HepG2 (cell line): ENCODE results near the gene GRHL1. TPM values are rescaled to one million over a fixed set of nuclear protein-coding genes. Genes with fewer than 3 reads are reported as not detected.
A peak's percentile ranks its signal among the peaks of the same experiment; 100 is the strongest.

Experiments used
- HDAC6 ChIP-seq: fragments of 200-600 bp; sonication (generic); IDR thresholded peaks from 2 replicates; pipeline ENCODE4 v1.7.0; 2017; ENCODE audit warnings: mild to moderate bottlenecking, antibody characterized with exemption, low read length, low read depth
- IRF2 ChIP-seq: IDR thresholded peaks from 2 replicates; pipeline ENCODE4 v1.6.1; 2018; ENCODE audit warnings: missing genetic modification reagents, missing compliant biosample characterization
- MXD3 ChIP-seq: IDR thresholded peaks from 2 replicates; pipeline ENCODE4 v1.6.1; 2016; ENCODE audit warnings: mild to moderate bottlenecking, missing biosample characterization, missing genetic modification reagents
- RARA ChIP-seq: IDR thresholded peaks from 2 replicates; pipeline ENCODE4 v1.6.1; 2016; ENCODE audit warnings: missing genetic modification reagents, missing compliant biosample characterization
- RXRB ChIP-seq: IDR thresholded peaks from 2 replicates; pipeline ENCODE4 v1.6.1; 2016; ENCODE audit warnings: borderline replicate concordance, missing genetic modification reagents, missing compliant biosample characterization
- SOX13 ChIP-seq, 3 experiments: fragments of 450-650 bp in 1 of 3; sonication (generic) in 1 of 3; formaldehyde crosslinking in 1 of 3; IDR thresholded peaks in 2 of 3; conservative IDR thresholded peaks in 1 of 3; 2 replicates each; pipeline versions ENCODE4 v1.5.0 to v1.6.1; 2016 to 2020; ENCODE audit warnings: antibody characterized with exemption in 1 of 3, mild to moderate bottlenecking in 1 of 3, missing compliant biosample characterization in 1 of 3, missing genetic modification reagents in 1 of 3, moderate library complexity in 1 of 3
- TBX2 ChIP-seq: sonication (generic); formaldehyde crosslinking; IDR thresholded peaks from 2 replicates; pipeline ENCODE4 v1.5.0; 2020; ENCODE audit warnings: missing genetic modification reagents, mild to moderate bottlenecking, borderline replicate concordance
- TEF ChIP-seq: sonication (generic); formaldehyde crosslinking; IDR thresholded peaks from 2 replicates; pipeline ENCODE4 v1.5.0; 2020; ENCODE audit warnings: missing genetic modification reagents
- TFDP1 ChIP-seq: IDR thresholded peaks from 2 replicates; pipeline ENCODE4 v1.6.1; 2016; ENCODE audit warnings: missing compliant biosample characterization, missing genetic modification reagents, borderline replicate concordance
- ZFP36L1 ChIP-seq: sonication (generic); formaldehyde crosslinking; IDR thresholded peaks from 2 replicates; pipeline ENCODE4 v1.8.0; 2022; ENCODE audit warnings: mild to moderate bottlenecking, missing genetic modification reagents, moderate library complexity
- ZFYVE20 ChIP-seq: sonication (generic); formaldehyde crosslinking; IDR thresholded peaks from 2 replicates; pipeline ENCODE4 v1.8.0; 2023; ENCODE audit warnings: low read depth, mild to moderate bottlenecking, moderate library complexity, missing genetic modification reagents, borderline replicate concordance
- ZHX1 ChIP-seq: sonication (generic); formaldehyde crosslinking; IDR thresholded peaks from 2 replicates; pipeline ENCODE4 v1.8.1; 2022; ENCODE audit warnings: low read depth, mild to moderate bottlenecking, missing genetic modification reagents
- ZNF292 ChIP-seq: sonication (generic); formaldehyde crosslinking; IDR thresholded peaks from 2 replicates; pipeline ENCODE4 v1.8.1; 2022; ENCODE audit warnings: mild to moderate bottlenecking, low read depth, missing genetic modification reagents, borderline replicate concordance
- ZNF484 ChIP-seq: sonication (generic); formaldehyde crosslinking; IDR thresholded peaks from 2 replicates; pipeline ENCODE4 v1.5.1; 2020; ENCODE audit warnings: mild to moderate bottlenecking, low read depth, missing genetic modification reagents, borderline replicate concordance
- ZNF777 ChIP-seq: sonication (generic); formaldehyde crosslinking; IDR thresholded peaks from 2 replicates; pipeline ENCODE4 v1.4.0; 2020; ENCODE audit warnings: missing genetic modification reagents
- polyA plus RNA-seq, 8 experiments: library from polyadenylated mRNA; depleted of rRNA in 3 of 8; stranded (reverse) in 7 of 8; unstranded in 1 of 8; fragments of >200 nt; fragmentation: Illumina TruSeq in 4 of 8; extraction: Trizol in 4 of 8; gene quantifications; 2 replicates each; pipeline versions ENCODE4 v1.2.1 to v1.2.3, GENCODE V29; 2011 to 2016; ENCODE audit warnings: low read depth in 4 of 8, missing spikeins in 1 of 8, mixed read lengths in 1 of 8; ENCODE audit not compliant: insufficient read depth in 1 of 8
- total RNA-seq, 5 experiments: library from RNA; depleted of rRNA; stranded (reverse); fragments of >200 nt; fragmentation: Illumina TruSeq; extraction: Trizol; gene quantifications; 2 replicates each; pipeline ENCODE4 v1.2.3, GENCODE V29; 2016; ENCODE audit warnings: low read depth in 1 of 5
- TF ChIP-seq, protein P1 (sequence below): sonication (generic); formaldehyde crosslinking; IDR thresholded peaks from 2 replicates; pipeline ENCODE4 v1.8.0; 2022; ENCODE audit warnings: missing genetic modification reagents, mild to moderate bottlenecking, borderline replicate concordance
- TF ChIP-seq, protein P2 (sequence below): sonication (generic); formaldehyde crosslinking; IDR thresholded peaks from 2 replicates; pipeline ENCODE4 v1.4.0; 2020; ENCODE audit warnings: missing genetic modification reagents

The GRHL1 gene
- total and polyA plus RNA-seq, 2 of the 13 experiments (the other 11 are each of a cell fraction or from before 2014, with no cell fraction given) = 9.3 to 12.0 TPM

DNA sequence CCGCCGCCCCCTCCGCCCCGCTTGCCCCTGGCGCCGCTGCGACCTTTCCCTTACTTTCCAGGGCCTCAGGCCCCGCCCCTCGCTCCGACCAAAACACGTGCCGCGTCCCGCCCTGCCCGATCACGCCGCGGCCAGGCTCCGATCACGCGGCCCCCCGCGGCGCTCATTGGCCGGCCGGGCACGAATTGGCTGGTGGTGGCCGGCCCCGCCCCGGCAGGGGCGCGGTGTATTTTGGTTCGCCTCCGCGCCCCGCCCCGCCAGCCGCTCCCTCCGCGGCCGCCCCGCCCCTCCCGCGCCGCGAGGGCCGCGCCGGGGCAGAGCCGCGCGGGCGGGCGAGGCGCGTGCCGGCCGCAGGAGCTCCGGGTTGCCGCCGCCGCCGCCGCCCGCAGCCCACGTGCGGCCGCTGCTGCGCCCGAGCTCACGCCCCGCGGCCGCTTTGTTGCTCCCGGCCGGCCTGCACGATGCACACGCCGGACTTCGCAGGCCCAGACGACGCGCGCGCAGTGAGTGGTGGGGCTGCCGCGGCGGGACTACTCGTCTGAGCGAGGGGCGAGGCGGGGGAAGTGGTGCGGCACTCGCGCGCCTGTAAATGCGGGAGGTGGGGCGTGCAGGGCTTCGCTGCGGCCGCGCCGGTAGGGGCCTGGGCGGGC lies 91.9 kb downstream of the GRHL1 start, which contains the start of gene KLF11 (continued):
- peak; percentile 71 for TF ChIP-seq TBX2 (CRISPR knock-in tag)
- no peak; the same call in 1 of the 2 replicates for TF ChIP-seq ZNF484
- peak; percentile 93 for TF ChIP-seq ZFYVE20
- no peak for TF ChIP-seq SOX13 (IDR thresholded peaks at IDR 0.05)
- TF ChIP-seq SOX13 (CRISPR knock-in tag; conservative IDR thresholded peaks at IDR 0.05 in 1 of 2, IDR thresholded peaks at IDR 0.05 in 1 of 2) = peak in 1 of 2 experiments; percentile 60; a peak in 1 of 4 replicates
- TF ChIP-seq ZHX1 = no peak
- no peak for TF ChIP-seq HDAC6
- no peak for TF ChIP-seq ZNF292 (CRISPR knock-in tag)
- TF ChIP-seq RARA (CRISPR knock-in tag) = no peak; the same call in 1 of the 2 replicates
- peak; percentile 99 for TF ChIP-seq MXD3 (CRISPR knock-in tag)
- peak; percentile 92 for TF ChIP-seq ZFP36L1
- TF ChIP-seq, protein P1, sequence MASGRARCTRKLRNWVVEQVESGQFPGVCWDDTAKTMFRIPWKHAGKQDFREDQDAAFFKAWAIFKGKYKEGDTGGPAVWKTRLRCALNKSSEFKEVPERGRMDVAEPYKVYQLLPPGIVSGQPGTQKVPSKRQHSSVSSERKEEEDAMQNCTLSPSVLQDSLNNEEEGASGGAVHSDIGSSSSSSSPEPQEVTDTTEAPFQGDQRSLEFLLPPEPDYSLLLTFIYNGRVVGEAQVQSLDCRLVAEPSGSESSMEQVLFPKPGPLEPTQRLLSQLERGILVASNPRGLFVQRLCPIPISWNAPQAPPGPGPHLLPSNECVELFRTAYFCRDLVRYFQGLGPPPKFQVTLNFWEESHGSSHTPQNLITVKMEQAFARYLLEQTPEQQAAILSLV (CRISPR knock-in tag) = peak; percentile 87
- TF ChIP-seq, protein P2, sequence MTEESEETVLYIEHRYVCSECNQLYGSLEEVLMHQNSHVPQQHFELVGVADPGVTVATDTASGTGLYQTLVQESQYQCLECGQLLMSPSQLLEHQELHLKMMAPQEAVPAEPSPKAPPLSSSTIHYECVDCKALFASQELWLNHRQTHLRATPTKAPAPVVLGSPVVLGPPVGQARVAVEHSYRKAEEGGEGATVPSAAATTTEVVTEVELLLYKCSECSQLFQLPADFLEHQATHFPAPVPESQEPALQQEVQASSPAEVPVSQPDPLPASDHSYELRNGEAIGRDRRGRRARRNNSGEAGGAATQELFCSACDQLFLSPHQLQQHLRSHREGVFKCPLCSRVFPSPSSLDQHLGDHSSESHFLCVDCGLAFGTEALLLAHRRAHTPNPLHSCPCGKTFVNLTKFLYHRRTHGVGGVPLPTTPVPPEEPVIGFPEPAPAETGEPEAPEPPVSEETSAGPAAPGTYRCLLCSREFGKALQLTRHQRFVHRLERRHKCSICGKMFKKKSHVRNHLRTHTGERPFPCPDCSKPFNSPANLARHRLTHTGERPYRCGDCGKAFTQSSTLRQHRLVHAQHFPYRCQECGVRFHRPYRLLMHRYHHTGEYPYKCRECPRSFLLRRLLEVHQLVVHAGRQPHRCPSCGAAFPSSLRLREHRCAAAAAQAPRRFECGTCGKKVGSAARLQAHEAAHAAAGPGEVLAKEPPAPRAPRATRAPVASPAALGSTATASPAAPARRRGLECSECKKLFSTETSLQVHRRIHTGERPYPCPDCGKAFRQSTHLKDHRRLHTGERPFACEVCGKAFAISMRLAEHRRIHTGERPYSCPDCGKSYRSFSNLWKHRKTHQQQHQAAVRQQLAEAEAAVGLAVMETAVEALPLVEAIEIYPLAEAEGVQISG (CRISPR knock-in tag) = peak; percentile 85
- peak; percentile 77; the same call in 1 of the 2 replicates for TF ChIP-seq ZNF777 (CRISPR knock-in tag)
- TF ChIP-seq RXRB (CRISPR knock-in tag) = peak; percentile 95
- TF ChIP-seq IRF2 (CRISPR knock-in tag) = peak; percentile 52; the same call in 1 of the 2 replicates
- peak; percentile 96 for TF ChIP-seq TFDP1 (CRISPR knock-in tag)
- TF ChIP-seq TEF = peak; percentile 87; the same call in 1 of the 2 replicates
